Activated CD4-positive, alpha-beta T cell treated with anti-CD3 and anti-CD28 coated beads, Interleukin-2, amount 50 U/mL, for 1 hour (primary cell): ENCODE results near the gene LIN7A.

Source experiments
- DNase-seq: peaks from one replicate; pipeline ENCODE4 v3.0.0-alpha.2; 2020

The LIN7A gene, protein sequence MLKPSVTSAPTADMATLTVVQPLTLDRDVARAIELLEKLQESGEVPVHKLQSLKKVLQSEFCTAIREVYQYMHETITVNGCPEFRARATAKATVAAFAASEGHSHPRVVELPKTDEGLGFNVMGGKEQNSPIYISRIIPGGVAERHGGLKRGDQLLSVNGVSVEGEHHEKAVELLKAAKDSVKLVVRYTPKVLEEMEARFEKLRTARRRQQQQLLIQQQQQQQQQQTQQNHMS

DNA sequence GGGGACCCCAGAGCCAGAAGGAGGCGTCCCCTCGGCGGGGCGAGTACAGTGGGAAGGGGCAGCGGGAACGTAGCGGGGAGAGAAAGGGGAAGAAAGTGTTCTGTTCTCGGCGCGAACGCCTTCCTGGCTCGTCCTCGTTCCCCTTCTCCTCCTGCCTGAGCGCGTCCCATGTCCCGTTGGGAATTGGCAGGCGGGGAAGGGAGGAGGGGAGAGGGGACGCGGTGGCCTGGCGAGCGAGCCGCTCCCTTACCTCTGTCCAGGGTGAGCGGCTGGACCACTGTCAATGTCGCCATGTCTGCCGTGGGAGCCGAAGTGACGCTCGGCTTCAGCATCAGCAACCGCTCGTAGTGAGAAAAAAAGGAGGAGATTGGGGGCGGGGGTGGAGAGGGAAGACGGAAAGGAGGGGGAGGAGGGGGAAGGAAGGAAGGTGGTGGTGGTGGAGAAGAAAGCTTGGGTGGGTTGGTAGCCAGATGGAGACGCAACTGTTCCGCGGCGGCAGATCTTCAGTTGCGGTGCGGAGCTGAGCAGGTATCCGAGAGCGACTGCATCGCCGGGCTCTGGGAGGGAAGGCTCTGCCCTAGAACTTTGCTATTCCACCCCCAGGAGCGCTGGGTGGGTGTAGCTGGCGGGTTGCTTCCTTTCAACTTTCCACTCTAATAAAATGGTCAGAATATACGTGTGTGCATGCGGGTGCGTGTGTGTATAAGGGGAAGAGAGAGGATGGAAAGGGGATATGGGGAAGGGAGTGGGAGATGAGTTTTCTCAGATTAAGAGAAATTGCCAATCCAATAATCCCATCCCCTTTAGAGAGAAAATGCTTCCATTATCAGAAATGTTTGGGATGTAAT is at the start of gene LIN7A:
Gene LIN7A, minus strand, starts transcription at position 544 of the 848 bp plus-strand sequence. Its CDS starts 212 bp downstream, at position 332.
- DNase-seq, result no peak

DNA sequence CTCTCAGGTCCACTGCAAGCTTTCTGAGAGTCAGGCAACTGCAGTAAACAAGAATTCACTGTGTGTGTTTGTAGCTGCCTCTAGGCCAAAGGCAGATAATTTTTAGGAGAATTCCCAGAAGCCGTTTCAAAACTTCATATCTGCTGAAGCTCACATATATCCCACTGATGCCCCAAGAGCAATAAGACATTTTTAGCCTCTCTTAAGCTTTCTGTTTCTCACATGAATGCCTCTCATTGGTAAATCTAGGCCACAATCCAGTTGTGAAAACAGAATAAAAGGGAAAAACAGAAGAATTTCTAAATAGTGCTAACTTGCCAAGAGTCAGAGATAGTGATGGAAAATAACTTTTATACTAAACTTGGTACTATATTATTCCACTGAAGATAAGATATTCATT is 48.5 kb upstream of the LIN7A start:
- no peak for DNase-seq

DNA sequence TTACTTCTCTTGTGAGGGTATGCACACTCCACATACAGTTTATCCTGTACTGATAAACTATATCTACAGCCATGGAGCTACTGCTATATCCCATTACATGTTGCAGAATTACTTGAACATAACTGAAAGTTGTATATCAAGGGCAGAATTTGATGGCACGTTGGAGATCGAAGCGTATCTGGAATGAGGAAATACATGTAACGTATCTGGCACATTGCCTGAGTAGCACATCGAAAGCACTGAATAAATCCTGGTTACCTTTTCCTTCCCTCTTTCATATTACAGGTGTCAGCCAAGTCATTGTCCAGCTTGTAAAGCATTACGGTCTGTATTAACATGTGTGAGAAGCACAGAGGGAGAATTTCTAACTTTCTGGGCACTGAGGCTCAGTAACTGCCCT is 42.1 kb upstream of the LIN7A start:
- no peak for DNase-seq

DNA sequence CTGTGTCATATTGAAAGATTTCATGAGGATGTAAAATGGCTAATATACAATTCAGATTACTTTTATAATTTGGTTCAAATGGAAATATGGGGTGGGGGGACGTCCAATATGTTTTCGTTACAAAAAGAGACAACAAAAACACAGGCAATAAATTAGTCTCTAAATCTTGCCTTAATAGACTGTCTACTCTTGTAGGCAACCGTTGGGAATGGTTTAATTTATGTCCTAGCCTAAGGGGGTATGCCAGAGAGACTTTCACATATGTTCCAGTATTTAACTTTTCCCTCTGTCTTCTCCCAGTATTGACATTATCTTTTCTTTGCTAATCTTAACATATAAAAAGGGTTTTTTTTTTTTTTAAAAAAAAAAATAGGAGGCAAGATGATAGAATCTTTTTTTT is 41.5 kb upstream of the LIN7A start:
- DNase-seq, result no peak

DNA sequence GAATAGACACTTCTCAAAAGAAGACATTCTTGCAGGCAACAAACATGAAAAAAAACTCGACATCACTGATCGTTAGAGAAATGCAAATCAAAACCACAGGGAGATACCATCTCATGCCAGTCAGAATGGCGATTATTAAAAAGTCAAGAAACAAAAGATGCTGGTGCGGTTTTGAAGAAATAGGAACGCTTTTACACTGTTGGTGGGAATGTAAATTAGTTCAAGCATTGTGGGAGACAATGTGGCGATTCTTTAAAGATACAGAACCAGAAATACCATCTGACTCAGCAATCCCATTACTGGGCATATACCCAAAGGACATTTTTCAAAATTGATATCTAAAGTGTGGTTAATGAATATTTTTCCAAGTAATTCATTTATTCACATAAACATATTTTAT is 39.6 kb upstream of the LIN7A start:
- no peak for DNase-seq

DNA sequence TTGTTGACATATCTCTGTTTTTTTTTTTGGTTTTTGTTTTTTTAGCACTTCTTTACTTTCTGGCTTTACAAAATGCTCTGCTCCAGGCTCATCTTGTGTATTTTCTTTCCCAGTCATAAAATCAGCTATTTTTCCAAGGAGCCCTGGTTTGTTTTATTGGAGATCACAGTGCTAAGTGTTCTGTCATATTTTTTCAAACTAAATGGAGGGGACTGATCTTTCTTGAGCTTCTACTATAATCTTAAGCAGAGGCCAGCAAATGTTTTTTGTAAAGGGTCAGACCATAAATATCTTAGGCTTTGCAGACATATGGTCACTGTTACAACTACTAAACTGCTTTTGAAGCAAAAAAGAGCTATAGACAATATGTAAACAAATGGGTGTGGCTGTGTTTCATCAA is 30.6 kb upstream of the LIN7A start:
- no peak for DNase-seq

DNA sequence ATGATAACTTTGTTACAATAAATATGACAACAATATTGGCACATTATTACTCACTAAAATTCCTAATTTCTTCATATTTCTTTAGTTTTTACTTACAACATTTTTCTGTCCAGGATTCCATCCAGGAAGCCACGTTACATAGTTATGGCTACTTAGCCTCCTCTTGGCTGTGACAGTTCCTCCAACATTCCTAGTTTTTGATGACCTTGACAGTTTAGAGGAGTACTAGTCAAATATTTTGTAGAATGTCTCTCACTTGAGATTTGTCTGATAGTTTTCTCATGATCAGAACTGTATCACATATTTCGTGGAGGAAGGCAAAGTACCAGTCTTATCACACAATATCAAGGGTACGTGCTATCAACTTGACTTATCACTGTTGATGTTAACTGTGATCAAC is 29.8 kb upstream of the LIN7A start:
- DNase-seq, result no peak

DNA sequence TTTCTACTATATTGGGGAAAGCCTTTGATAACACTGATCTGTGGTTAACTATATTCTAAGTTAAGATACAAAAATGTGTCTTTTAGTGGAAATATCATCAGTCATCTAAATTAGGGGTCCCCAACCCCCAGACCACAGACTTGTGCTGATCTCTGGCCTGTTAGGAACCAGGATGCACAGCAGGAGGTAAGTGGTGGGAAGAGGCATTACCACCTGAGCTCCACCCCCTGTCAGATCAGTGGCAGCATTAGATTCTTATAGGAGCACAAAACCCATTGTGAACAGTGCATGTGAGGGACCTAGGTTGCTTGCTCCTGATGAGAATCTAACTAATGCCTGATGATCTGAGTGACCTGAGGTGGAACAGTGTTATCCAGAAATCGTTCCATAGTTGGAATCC is 28.3 kb upstream of the LIN7A start:
- no peak for DNase-seq

DNA sequence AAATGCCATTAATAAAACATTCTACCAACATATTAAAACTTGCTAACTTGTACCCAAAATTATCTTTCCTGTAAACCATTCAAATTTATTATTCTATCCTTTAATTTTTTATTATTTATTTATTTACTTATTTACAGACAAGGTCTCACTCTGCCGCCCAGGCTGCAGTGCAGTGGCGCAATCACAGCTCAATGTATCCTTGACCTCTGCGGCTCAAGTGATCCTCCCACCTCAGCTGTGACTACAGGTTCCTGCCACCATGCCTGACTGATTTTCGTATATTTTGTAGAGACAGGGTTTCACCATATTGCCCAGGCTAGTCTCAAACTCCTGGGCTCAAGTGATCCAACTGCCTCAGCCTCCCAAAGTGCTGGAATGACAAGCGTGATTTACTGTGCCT is 20.4 kb upstream of the LIN7A start:
- DNase-seq, result no peak

DNA sequence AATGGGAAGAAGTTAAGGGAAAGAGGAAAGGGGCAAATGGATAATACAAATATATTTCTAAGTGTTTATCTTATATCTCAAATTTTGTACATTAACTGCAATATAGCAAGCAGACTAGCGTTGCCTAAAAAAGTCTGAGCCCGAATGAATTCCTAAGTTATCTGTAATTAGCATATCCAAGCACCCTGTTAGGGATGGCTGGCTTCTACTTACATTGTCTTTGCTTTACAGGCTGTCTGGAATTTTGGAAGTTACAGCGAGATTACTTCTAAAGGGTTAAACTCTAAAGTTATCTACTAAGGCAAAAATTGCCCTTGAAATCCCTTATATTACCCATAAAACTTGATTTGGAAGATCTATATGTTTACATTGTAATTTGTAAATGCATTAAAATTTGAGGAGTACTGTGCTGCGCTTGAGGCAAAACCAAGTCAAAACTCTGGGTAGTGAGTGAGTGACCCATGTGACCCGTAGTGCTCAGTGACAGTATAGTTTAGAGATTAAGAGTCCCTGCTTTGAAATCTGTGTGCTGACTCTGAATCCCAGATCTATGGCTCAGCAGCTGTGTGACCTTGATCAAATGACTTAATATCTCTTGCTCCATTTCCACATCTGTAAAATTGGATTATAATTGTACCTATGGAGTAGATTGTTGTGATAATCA is 17.3 kb upstream of the LIN7A start:
- DNase-seq, result no peak

DNA sequence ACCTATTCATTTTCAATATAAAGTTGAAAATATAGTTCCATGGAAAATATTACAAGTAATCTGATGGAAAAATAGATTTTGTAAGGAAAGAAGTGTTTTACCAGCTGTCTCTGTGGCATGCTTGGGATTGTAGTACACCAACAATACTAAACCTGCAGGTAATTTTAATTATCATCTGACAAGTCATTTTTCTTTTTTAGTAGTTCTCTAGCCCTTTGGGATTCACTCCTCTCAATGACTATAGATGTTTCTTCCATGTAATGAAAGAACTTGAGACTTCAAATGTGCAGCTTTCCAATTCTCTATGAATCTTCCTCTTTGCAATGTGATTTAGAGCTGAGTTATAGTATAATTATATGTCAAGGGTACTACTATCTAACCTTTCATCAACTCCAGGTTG is 14.7 kb upstream of the LIN7A start:
- DNase-seq, result no peak

DNA sequence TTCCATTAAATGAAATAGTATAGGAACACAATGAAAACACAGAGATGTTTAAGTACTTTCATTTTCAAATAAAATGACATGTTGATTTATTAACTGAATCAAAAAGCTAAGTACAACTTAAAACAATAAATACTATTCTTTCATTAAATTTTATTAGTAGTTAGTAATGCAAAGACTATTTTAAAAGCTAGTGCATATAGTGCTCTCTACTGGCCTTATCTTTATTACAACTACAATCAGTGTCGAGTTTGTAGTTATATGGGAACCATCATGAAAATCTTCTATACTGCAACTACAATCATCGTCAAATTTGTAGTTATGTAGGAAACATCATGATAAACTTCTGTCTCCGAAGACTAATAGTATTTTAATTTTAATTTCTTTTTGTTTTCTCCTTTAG is 8.9 kb upstream of the LIN7A start:
- no peak for DNase-seq

DNA sequence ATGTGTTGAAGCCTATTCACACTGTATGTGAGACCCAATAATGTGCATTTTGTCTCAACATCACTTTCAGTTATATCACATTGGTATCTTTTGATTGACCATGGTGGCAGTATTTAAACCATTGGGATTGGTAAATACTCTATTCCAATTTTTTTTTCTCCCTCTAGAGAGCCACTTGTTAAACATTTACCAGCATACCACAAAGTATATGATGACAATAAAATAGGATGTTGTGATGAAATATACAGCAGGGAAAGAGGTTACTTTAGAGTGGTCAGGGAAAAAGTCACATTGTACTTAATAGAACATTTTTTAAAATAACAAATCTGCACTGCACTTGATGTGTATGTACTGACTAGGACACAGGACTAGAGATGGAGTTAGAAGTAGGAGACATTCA is 5.6 kb upstream of the LIN7A start:
- DNase-seq, result no peak

DNA sequence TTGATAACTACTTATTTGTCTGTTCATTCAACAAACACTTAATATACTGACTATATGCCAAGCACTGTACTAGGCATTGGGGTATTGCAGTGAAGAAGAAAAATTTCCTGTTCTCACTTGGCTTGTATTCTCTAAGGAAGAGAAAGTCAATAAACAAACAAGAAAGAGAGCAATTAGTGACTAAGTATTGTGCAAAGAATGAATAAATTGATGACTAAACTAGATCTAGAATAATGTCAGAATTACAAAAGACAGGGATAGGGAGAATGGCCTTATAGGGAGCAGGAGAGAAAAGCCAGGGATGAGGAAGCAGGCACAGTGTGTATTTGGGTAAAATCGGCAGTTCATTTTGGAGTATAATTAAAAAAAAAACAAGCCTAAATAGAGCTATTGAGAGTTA is 4.2 kb upstream of the LIN7A start:
- DNase-seq, result no peak

DNA sequence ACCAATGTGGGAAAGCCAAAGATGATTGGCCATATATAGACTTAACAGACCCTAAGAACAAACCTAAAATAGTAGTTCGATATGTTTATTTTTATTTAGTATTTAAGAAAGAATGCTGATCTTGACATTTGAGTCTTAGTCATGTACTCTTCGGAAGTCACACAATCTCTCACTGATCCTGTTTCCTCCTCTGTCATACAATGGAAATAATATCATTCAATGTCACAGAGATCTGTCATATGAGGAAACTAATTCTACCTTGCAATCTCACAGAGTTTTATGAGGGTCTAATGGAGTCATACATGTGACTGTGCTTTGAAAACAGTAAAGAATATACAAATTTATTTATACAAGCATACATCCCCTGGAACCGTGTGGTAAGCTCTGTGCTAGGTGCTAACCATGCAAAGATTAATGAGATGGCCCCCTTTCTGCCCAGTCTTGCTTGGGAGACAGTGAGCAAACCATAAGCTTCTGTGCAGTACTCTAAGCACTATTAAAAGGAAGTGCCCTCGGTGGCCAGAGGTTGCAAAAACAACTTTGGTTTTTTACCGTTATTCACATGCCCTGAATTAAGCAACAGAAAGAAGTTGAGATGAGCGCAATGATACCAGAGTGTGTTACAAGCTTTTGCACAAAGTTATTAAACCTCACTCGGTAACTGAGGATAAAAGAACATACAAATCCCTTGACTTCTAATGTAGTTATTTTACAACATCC is 1.7 kb upstream of the LIN7A start:
- DNase-seq, result no peak

DNA sequence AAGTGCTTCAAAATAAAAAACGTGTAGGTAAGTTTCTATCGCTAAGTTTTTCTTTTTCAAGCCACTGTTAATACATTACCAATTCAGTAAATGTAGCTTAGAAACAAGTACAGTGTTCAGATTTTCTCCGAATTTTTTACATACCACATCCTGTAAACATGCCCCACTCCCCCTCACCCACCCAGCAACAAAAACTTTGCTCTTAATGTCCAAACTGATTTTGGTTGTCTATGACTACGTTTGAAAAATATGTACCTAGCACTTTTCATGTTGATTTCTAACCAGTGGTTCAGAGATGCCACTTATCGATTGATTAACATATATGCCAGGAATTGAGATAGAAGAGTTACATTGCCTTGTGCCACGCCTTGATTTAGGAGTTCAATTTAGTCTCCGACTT is 663 bp upstream of the LIN7A start:
- DNase-seq, result no peak

DNA sequence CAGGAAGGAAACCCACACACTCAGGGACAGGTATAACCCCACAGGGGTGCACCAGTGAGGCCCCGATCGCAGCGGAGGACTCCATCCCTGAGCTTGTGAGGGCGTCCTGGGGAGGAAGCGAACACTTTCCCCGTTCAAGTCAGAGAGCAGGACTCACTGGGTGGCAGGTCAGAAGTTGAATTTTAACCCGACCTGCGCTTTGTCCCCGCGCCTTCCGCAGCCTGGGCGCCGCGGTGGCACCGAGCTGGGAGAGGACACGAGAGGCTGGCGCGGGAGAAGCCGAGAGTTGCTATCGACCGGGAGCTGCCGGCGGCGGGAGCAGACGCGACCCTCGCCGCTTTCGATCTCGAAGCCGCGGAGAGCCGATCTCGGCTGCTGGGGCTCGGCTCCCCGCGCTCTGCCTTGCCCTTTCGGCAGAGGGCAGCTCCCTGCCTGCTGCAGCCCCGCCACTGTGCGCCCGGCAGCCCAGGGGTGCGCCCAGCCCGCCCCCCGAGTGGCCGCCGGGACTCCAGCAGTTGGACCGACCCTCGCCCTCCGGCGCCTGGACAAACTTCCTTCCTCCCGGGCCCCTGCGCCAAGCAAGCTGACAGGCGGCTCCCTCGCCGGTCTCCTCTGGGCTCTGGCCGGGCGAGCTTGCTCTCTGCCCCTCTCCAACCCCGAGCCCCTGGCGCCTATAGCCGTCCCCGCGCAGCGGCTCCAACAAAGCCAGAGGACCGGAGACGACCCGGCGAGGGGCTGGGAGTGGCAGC is 918 bp downstream of the LIN7A start:
- no peak for DNase-seq

DNA sequence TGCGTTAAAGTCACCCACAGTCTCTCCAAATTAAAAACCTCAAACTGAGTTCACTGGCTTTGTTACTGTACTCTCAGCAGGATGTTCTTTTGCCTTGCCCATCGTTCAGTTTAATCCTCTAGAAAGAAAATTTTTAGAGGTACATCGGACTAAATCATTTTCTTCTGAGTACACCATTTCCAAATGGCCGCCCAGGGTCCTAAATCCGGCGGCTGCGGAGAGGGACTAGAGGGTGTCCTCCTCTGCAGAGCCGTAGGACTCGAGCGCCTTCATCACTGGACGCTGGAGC is 1.4 kb downstream of the LIN7A start:
- DNase-seq, result no peak

DNA sequence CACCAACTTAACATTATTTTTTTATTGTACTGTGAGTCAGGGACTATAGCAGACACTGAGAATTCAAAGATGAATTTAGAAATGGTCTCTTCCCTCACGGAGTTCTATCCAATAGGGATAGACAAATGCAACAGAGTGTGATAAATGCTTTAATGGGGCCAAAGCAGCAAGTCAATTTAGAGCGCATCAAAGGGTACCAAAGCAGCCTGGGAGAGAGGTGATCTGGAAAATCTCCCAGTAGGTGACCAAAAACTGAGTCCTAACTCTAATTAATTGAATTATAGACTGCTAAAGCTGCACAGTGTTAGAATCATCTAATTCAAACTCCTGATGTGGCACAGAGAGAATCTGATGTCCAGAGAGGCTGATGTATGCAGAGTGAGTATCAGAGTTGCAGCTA is 2.6 kb downstream of the LIN7A start:
- no peak for DNase-seq

DNA sequence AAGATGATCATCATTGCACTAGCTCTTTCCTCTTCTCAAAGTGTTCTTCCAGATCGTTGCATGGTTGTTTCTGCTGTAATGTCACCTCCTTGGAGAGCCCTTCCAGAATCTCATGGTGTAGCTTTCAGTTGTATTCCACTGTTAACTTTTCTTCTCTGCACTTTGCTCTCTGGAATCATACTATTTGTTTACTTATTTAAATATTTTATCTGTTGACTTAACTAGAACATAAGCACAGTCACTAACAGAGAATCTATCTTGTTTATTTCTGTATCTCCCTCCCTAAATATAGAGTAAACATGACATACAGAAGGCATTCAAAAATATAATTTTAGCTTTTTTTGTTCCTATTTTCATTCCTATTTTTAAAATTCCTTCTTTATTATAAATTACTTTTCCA is 11.8 kb downstream of the LIN7A start:
- no peak for DNase-seq

DNA sequence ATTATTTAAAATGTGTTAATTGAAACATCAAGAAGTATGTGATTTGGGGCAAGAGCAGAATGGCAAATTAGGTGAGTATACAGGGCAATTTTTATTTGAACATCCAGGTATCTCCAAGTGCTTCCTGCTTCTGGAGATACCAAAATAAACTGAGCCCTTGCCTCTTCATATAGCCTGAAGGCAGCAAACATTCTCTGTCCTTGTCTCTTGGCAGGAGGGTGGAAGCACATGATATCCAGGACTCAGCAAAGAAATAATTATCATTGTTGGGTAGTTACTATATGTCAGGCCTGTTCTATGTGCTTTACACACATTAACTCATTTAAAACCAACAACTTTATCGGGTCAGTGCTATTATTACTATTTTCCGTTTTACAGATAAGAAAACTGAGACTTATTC is 12.5 kb downstream of the LIN7A start:
- DNase-seq, result no peak

DNA sequence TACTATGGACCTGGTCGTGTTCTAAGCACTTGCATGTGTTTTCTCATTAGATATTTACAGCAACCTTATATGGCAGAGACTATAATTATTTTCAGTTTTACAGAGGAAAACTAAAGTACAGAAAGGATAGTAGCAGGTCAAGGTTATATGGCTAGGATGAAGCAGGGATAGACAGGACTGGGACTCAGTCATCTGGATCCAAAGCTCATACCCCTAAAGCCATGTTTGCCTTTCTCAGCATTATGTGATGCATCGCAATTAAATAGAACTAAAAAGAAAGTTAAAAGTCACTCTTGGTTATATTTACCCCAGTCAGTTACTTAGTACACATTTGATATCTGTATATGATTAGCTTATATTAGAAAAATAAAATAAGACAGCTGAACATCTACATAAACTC is 13.3 kb downstream of the LIN7A start:
- DNase-seq, result no peak

DNA sequence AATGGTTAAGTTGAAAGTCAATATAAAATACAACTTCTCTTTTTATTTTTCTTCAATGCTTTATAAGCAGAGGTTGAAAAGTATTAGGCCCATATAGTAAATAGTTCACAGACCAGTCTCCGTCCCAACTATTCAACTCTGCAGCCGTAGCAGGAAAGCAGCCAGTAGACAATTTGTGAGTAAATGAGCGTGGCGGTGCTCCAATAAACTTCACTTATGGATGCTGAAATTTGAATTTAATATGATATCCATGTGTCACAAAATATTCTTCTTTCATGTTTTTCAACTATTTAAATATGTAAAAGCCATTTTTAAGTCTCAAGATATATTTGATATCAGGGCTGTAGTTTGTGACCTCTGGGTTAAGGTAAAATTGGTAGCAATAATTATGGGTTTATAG is 17.7 kb downstream of the LIN7A start:
- DNase-seq, result no peak
